Measurements from ENCODE around the gene CDK19. TPM values are rescaled to one million over a fixed set of nuclear protein-coding genes. Genes with fewer than 3 reads are reported as not detected.
"Not testable (repeated sequence)": the region's sequence is repeated elsewhere in the genome, so short reads cannot be mapped to it uniquely, and the experiment has no call there.

Gene CDK19
- polyA plus RNA-seq, 3 donors from 2014 or later = 1.7 to 5.2 (median 2.4) TPM

- DNase-seq = no peak
- Mint-ChIP-seq H3K27ac (no peak overlapping the region), H3K36me3 (no peaks in the 10 kb centered on the region), H3K9me3 (no peaks in the 10 kb centered on the region), H3K4me1 (no peaks in the 10 kb centered on the region), H3K4me3 (no peak overlapping the region), H3K27me3 (ENCODE audit: low read depth in 3 of 3) (peaks cover 0 to 3% (median 0%) of the 10 kb centered on the region in 3 donors)
Observed at GRCh38 chr6:110826236-110827129, 11.2 kb upstream of the CDK19 start.

GRCh38 chr6:110823146-110823545 is 7.9 kb upstream of the CDK19 start:
- peaks cover 0 to 2% (median 0%) of the 10 kb centered on the region in 3 donors for H3K27me3 Mint-ChIP-seq (ENCODE audit: low read depth in 3 of 3)
- H3K4me3 Mint-ChIP-seq = no peak overlapping the region
- H3K4me1 Mint-ChIP-seq = no peaks in the 10 kb centered on the region
- H3K27ac Mint-ChIP-seq = no peak overlapping the region
- no peaks in the 10 kb centered on the region for H3K36me3 Mint-ChIP-seq
- no peak for DNase-seq
- no peaks in the 10 kb centered on the region for H3K9me3 Mint-ChIP-seq

GRCh38 chr6:110822249-110822648 is 7.0 kb upstream of the CDK19 start:
- no peak overlapping the region for H3K4me3 Mint-ChIP-seq
- no peak for DNase-seq
- peaks cover 0 to 2% (median 0%) of the 10 kb centered on the region in 3 donors for H3K27me3 Mint-ChIP-seq (ENCODE audit: low read depth in 3 of 3)
- peaks cover 0 to under 1% of the 10 kb centered on the region in 2 donors for H3K4me1 Mint-ChIP-seq
- H3K9me3 Mint-ChIP-seq = no peaks in the 10 kb centered on the region
- no peaks in the 10 kb centered on the region for H3K36me3 Mint-ChIP-seq
- H3K27ac Mint-ChIP-seq = no peak overlapping the region

- Mint-ChIP-seq H3K4me1 (peaks cover 21 to 35% of the 10 kb centered on the region in 2 donors), H3K4me3 (peak overlapping the region; percentile 95 to 100 (median 99)), H3K36me3 (no peaks in the 10 kb centered on the region), H3K9me3 (no peaks in the 10 kb centered on the region), H3K27me3 (ENCODE audit: low read depth in 3 of 3) (peaks cover 9 to 21% (median 10%) of the 10 kb centered on the region in 3 donors), H3K27ac (peak overlapping the region; percentile 97 to 100 (median 98))
- DNase-seq = peak; percentile 4 to 7 (median 6)
Observed at GRCh38 chr6:110816677-110817076, 1.4 kb upstream of the CDK19 start.

GRCh38 chr6:110815015-110815410 is 256 bp downstream of the CDK19 start:
- no peak for DNase-seq
- Mint-ChIP-seq H3K9me3 (no peaks in the 10 kb centered on the region), H3K4me3 (peak overlapping the region; percentile 95 to 100 (median 99)), H3K36me3 (no peaks in the 10 kb centered on the region), H3K27me3 (ENCODE audit: low read depth in 3 of 3) (peaks cover 9 to 21% (median 10%) of the 10 kb centered on the region in 3 donors), H3K4me1 (peaks cover 22 to 35% of the 10 kb centered on the region in 2 donors), H3K27ac (peak overlapping the region; percentile 97 to 100 (median 98))

DNA sequence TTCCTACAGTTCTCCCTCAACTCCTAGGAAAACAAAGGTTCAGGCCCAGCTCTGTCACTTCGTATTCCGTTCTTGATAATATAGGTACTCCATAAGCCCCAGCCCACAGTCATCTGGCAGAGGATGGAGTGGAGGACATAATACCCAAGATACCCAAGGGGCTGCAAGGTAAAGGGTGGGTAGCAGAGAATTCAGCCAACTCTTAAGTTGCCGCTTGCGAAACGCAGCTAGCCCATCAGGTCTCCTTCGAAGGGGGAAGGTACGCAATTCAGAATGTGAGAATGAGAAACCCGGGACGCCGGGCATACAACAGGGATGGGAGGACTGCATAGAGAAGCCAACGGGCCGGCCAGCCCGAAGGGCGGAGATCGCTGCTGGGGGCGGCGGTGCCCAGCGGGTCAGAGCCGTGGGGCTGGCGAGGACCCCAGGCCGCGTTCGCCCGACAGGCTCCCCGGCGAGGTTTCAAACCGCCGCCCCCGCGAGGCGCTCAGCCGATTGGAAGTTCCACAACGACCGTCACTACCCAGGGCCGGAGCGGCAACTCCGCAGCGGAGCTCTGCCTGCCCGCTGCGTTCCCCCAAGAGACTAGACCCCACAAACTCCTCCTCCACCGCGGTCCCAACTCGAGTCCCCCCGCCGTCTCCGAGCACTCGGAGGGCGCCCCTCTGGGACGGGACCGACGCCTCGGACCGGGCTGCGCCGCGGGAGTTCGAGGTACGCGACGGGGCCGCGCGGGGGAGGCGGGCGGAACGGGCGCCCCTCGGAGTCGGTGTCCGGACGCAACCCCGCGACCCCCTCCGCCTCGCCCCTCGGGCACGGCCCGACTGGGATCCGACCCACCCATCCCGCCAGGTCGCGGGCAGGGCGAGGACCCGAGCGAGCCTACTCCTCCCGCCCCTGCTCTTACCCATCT is 911 bp downstream of the CDK19 start:
- peaks cover 9 to 21% (median 10%) of the 10 kb centered on the region in 3 donors for H3K27me3 Mint-ChIP-seq (ENCODE audit: low read depth in 3 of 3)
- H3K36me3 Mint-ChIP-seq = no peaks in the 10 kb centered on the region
- DNase-seq = peak; percentile 60 to 63 (median 62)
- peaks cover 23 to 35% of the 10 kb centered on the region in 2 donors for H3K4me1 Mint-ChIP-seq
- peak overlapping the region; percentile 97 to 100 (median 98) for H3K27ac Mint-ChIP-seq
- no peaks in the 10 kb centered on the region for H3K9me3 Mint-ChIP-seq
- peak overlapping the region; percentile 95 to 100 (median 99) for H3K4me3 Mint-ChIP-seq

GRCh38 chr6:110813338-110814101 is 1.7 kb downstream of the CDK19 start:
- no peaks in the 10 kb centered on the region for H3K9me3 Mint-ChIP-seq
- H3K36me3 Mint-ChIP-seq = no peaks in the 10 kb centered on the region

DNA sequence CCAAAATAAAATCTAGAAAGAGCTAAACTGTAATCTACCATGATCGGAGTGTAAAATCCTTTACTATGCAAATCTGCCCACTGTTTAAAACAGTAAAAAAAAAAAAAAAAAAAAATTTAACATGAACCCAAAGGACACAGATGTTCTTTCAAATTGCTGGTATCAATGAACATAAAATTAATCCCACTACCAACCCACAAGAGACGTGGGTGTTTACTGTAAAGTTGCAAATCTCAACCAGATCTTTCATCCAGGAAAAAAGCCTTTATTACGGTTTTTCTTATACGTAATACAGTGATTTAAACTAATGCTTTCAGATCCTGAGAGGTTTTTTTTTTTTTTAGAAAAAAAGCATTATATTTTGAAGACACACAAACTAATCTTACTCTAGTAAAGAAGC is 2.5 kb downstream of the CDK19 start:
- DNase-seq = no peak
- Mint-ChIP-seq H3K9me3 (no peaks in the 10 kb centered on the region), H3K4me1 (peaks cover 23 to 35% of the 10 kb centered on the region in 2 donors), H3K27ac (no peak overlapping the region), H3K27me3 (ENCODE audit: low read depth in 3 of 3) (peaks cover 9 to 21% (median 10%) of the 10 kb centered on the region in 3 donors), H3K36me3 (no peaks in the 10 kb centered on the region), H3K4me3 (peak overlapping the region in 2 of 5 donors; percentile 7 to 17)

More at GRCh38 chr6:110813338-110814101, 1.7 kb downstream of the CDK19 start:
- Mint-ChIP-seq H3K4me1 (peaks cover 23 to 35% of the 10 kb centered on the region in 2 donors), H3K27me3 (ENCODE audit: low read depth in 3 of 3) (peaks cover 9 to 21% (median 10%) of the 10 kb centered on the region in 3 donors), H3K4me3 (peak overlapping the region; percentile 77 to 100 (median 90)), H3K27ac (peak overlapping the region; percentile 85 to 98 (median 90))
- peak in 1 of 3 donors; percentile 3 for DNase-seq

DNA sequence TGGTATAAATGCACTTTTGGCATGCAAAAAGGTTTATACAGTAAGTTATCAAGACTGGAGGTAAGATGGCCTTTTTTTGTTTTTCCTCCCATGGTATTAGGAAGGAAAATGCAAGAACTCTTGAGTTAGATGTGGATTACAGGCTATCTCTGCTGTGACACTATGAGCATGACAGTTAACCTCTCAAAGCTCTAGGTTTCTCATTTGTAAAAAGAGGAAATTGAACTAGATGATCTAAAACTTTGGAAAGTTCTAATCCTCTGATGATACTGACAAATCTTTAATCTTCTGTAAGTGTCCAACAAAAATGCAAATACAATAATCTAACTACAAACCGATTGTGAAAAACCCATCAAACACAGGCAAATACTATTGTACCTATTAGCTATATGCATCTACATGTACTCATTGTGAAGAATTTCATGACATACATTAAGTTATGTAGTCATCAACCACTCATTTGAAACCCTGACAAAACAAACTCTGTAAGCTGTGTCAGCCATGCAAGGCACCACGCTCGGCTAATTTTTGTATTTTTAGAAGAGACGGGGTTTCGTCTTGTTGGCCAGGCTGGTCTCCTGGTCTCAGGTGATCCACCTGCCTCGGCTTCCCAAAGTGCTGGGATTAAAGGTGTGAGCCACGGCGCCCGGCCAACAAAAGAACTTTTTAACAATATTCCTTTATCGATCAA is 4.2 kb downstream of the CDK19 start:
- Mint-ChIP-seq H3K36me3 (no peaks in the 10 kb centered on the region), H3K27me3 (ENCODE audit: low read depth in 3 of 3) (peaks cover 8 to 19% (median 10%) of the 10 kb centered on the region in 3 donors), H3K9me3 (no peaks in the 10 kb centered on the region), H3K4me3 (no peak overlapping the region), H3K27ac (no peak overlapping the region), H3K4me1 (peaks cover 14 to 28% of the 10 kb centered on the region in 2 donors)
- no peak for DNase-seq

DNA sequence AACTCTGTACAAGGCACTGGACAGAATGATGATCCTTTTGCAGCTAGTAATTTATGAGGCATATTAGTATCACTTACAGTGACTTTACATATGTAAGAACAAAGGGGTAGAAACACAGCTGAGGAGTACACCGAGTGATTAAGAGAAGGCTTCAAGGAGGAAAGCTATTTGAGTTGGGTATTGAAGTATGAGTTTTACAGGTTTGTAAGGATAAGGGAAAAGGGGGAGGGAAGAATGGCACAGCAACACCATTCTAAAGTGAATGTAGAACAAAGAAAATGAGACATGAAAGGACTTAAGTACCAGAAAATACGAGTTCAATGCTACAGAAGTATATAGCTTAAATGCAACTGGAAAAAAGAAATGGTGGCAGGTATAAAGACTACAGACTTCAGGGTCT is 5.5 kb downstream of the CDK19 start:
- no peak for DNase-seq
- Mint-ChIP-seq H3K9me3 (no peaks in the 10 kb centered on the region), H3K27me3 (ENCODE audit: low read depth in 3 of 3) (peaks cover 0 to 7% (median under 1%) of the 10 kb centered on the region in 3 donors), H3K27ac (no peak overlapping the region), H3K4me3 (no peak overlapping the region), H3K4me1 (peaks cover 16 to 36% of the 10 kb centered on the region in 2 donors), H3K36me3 (no peaks in the 10 kb centered on the region)

DNA sequence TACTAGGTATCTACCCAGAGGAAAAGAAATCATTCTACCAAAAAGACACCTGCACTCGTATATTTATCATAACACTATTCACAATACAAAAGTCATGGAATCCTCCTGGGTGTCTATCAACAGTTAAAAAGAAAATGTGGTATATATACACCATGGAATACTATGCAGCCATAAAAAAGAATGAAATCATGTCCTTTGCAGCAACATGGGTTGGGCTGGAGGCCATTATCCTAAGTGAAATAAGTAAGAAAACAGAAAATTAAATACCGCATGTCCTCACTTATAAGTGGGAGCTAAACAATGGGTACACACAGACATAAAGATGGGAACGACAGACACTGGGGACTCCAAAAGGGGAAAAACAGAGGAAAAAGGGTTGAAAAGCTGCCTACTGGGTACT is 13.1 kb downstream of the CDK19 start:
- Mint-ChIP-seq H3K36me3 (peaks cover 0 to 15% (median 4%) of the 10 kb centered on the region in 3 donors), H3K4me1 (peaks cover 24 to 57% of the 10 kb centered on the region in 2 donors)
- H3K4me3 Mint-ChIP-seq; H3K9me3 Mint-ChIP-seq; DNase-seq; H3K27ac Mint-ChIP-seq; H3K27me3 Mint-ChIP-seq (ENCODE audit: low read depth in 3 of 3): not testable (repeated sequence)

DNA sequence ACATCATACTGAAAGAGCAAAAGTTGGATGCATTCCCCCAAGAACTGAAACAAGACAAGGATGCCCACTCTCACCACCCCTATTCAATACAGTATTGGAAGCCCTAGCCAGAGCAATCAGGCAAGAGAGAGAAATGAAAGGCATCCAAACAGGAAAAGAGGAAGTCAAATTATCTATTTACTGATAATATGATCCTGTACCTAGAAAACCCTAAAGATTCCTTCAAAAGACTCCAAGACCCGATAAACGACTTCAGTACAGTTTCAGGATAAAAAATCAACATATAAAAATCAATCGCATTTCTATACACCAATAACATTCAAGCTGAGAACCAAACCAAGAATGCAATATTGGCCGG is 14.5 kb downstream of the CDK19 start:
- Mint-ChIP-seq H3K27ac (peak overlapping the region in 1 of 6 donors; percentile 25), H3K36me3 (peaks cover 0 to 15% (median 4%) of the 10 kb centered on the region in 3 donors)

More for the DNA sequence above, 14.5 kb downstream of the CDK19 start:
- DNase-seq = no peak
- peaks cover 23 to 53% of the 10 kb centered on the region in 2 donors for H3K4me1 Mint-ChIP-seq
- peaks cover 0 to 3% (median 0%) of the 10 kb centered on the region in 6 donors for H3K9me3 Mint-ChIP-seq
- H3K4me3 Mint-ChIP-seq = no peak overlapping the region
- no peaks in the 10 kb centered on the region for H3K27me3 Mint-ChIP-seq (ENCODE audit: low read depth in 3 of 3)

Data from immature natural killer cell (primary cell).